GM12801 (cell line): ENCODE data around the gene USP35.

Source experiments
- TF ChIP-seq, protein P1 (sequence below): IDR thresholded peaks from one replicate; pipeline ENCODE4 v1.5.1; 2011; ENCODE audit warnings: control low read depth; ENCODE audit not compliant: insufficient read length; ENCODE audit errors: extremely low read depth

USP35 gene

DNA sequence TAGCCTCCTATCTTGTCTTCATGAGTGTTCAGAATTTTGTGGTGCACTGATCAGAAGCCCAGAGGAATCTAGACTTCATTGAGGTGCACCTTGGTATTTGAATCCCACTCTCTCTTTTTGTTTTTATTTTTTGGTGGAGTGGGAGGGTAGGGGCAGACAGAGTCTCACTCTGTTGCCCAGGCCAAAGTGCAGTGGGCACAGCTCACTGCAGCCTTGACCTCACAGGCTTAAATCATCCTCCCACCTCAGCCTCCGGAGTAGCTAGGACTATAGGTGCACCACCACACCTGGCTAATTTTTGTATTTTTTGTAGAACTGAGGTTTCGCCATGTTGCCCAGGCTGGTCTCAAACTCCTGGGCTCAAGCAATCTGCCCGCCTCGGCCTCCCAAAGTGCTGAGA lies 38.4 kb upstream of the USP35 start:
- TF ChIP-seq, protein P1, sequence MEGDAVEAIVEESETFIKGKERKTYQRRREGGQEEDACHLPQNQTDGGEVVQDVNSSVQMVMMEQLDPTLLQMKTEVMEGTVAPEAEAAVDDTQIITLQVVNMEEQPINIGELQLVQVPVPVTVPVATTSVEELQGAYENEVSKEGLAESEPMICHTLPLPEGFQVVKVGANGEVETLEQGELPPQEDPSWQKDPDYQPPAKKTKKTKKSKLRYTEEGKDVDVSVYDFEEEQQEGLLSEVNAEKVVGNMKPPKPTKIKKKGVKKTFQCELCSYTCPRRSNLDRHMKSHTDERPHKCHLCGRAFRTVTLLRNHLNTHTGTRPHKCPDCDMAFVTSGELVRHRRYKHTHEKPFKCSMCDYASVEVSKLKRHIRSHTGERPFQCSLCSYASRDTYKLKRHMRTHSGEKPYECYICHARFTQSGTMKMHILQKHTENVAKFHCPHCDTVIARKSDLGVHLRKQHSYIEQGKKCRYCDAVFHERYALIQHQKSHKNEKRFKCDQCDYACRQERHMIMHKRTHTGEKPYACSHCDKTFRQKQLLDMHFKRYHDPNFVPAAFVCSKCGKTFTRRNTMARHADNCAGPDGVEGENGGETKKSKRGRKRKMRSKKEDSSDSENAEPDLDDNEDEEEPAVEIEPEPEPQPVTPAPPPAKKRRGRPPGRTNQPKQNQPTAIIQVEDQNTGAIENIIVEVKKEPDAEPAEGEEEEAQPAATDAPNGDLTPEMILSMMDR: no peak

DNA sequence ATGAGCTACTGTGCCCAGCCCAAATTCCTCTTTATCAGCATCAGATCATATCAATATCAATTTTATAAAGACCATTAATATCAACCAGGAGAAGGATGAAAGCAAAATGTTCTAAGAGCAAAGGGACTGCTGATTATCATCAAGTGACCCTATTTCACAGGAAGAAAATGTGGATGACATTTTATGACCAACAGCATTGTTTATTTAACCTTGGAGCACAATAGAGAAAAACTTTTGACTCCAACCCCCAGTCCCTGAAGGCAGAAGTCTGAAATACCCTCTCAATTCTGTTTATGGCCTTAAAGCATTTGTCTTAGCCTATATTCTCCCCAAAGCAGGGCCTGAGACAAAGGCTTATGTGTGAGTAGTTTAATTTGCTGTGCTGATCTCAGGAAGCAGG lies 38.0 kb upstream of the USP35 start:
- TF ChIP-seq, protein P1: no peak

DNA sequence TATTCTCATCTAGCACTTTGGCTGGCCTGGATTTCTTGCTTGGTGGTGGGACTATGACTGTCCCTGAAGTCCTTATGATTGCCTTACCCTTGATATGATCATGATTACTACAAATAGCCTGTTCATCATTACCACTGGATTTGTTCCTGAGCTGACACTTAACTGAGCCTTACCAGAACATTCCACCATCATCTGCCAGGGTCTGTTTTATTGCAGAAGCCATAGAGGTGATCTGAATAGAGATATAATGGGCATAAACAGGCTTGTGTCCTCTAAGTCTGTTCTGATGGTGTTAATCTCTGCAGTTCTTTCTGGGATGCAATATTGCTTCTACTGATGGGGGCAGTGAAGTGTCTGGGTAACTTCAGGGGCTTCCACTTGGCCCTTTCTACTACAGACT lies 36.9 kb upstream of the USP35 start:
- TF ChIP-seq, protein P1: no peak

DNA sequence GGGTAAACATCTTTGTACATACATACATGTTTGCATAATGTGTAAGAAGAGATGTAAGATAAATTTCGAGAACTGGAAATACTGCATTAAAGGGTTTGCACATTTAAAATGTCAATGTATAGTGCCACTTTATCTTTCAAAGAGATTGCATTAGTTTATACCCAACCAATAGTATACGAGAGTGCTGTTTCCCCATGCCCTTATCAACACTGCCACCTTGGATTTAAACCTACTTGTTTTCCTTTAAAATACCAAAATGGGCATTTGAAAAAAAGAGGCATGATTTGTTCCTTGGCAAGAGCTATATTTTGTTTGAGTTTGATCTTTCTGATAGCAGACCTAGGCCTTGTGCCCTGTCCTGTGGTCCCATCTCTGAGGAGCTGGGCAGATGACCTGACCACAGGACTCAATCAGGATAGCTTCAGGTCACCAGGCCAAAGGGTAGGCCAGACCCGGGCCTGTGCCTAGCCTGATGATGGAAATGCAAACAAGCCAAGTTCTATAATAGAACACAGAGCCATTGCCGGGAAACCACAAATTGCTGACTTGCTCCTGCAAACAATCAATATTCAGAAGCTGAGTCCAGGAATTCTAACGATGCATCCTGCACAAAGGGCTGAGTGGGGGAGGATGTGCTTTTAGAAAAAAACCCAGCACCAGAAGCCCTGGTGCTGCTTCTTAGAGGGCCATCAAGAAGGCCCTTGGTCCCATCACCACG lies 32.4 kb upstream of the USP35 start:
- TF ChIP-seq, protein P1: no peak

DNA sequence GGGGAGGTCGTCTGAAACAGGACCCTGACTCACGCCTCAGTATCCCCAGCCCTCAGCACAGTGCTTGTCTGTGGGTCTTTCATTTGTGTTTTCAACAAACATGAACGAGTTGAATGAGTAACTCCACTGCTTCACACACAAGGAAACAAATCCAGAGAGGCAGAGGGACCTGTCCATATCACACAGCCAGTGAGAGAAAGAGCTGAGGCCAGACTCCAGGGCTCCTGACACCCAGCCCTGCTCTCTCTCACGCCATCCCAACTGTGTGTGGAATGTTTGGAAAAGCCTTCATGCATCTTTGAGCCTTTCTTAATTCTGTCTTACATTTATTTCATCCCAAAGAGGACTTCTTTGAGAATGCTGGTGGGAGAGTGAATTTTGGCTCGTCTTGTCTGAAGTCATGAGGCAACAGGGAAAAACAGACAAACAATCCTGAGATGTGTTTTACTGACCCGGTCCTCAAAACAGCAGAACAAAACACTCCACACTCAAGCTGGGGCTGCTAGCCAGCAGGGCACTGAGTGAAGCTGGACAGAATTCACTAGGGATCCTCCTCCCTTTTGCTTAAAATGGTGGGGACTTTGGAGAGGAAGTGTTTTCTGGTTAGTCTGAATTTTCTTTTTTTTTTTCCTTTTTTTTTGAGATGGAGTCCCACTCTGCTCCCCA lies 29.6 kb upstream of the USP35 start:
- TF ChIP-seq, protein P1: no peak

DNA sequence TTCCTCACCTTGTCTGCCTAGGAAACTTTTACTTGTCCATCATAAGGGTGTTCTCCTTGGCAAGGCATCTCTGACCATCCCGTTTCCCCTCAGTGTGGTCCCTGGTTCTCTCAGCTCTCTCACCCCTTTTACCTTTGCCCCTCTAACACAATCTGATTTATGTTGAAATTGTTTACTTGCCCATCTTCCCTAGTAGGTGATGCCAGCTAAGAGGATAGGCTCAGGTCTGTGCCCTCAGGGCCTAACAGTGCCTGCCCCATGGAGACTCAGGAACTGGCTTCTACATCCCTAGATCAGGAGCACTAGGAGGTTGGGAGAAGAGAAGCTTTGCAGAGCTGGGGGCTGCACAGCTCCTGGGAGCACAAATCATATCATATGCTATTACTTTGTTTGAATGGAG lies 28.2 kb upstream of the USP35 start:
- TF ChIP-seq, protein P1: no peak

DNA sequence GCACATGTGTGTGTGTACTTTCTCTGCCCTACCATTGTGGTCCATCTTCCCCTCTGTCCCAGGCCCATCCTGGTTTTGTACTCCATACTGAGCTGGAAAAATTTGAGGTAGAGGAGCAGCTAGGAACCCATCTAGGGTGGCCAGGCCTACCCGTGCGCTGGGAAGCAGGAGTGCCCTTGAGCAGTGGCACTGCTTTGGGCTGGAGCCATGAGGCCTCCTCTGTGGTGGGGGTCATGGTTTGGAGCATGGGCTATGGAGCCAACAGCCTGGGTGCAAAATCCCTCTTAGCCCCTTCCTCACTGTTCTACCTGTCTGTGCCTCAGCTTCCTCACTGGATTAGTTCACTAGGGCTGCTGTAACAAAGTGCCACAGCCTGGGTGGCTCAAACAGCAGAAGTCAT lies 27.4 kb upstream of the USP35 start:
- TF ChIP-seq, protein P1: no peak
